ENCODE results near the gene IFRD2. TPM values are rescaled to one million over a fixed set of nuclear protein-coding genes. Genes with fewer than 3 reads are reported as not detected.

Gene IFRD2
- total RNA-seq, 1 donor from 2014 or later = 40.2 TPM

GRCh38 chr3:50319894-50320625, 27.8 kb upstream of the IFRD2 start:
- H3K4me1 Mint-ChIP-seq = peaks cover 56% of the 10 kb centered on the region
- no peak for DNase-seq (ENCODE audit: low spot score in 2 of 2, unreplicated experiment in 2 of 2)
- no peak for TF ChIP-seq CTCF (IDR thresholded peaks at IDR 0.05; ENCODE audit: unreplicated experiment)
- peak overlapping the region; percentile 88 for H3K4me3 Mint-ChIP-seq
- H3K36me3 Mint-ChIP-seq = peaks cover 15% of the 10 kb centered on the region
- H3K27me3 Mint-ChIP-seq (ENCODE audit: low read depth) = no peaks in the 10 kb centered on the region
- peak overlapping the region; percentile 90 for H3K27ac Mint-ChIP-seq
- no peaks in the 10 kb centered on the region for H3K9me3 Mint-ChIP-seq

GRCh38 chr3:50319181-50319893, 27.1 kb upstream of the IFRD2 start:
- TF ChIP-seq CTCF (IDR thresholded peaks at IDR 0.05; ENCODE audit: unreplicated experiment) = no peak
- no peak for DNase-seq (ENCODE audit: low spot score in 2 of 2, unreplicated experiment in 2 of 2)
- H3K27ac Mint-ChIP-seq = no peak overlapping the region
- H3K4me1 Mint-ChIP-seq = peaks cover 51% of the 10 kb centered on the region
- H3K4me3 Mint-ChIP-seq = peak overlapping the region; percentile 88
- H3K27me3 Mint-ChIP-seq (ENCODE audit: low read depth) = no peaks in the 10 kb centered on the region
- no peaks in the 10 kb centered on the region for H3K9me3 Mint-ChIP-seq
- H3K36me3 Mint-ChIP-seq = peaks cover 16% of the 10 kb centered on the region

GRCh38 chr3:50318615-50319014, 26.4 kb upstream of the IFRD2 start:
- no peak for DNase-seq (ENCODE audit: low spot score in 2 of 2, unreplicated experiment in 2 of 2)
- Mint-ChIP-seq H3K27me3 (ENCODE audit: low read depth) (no peaks in the 10 kb centered on the region), H3K4me3 (peak overlapping the region; percentile 88), H3K27ac (no peak overlapping the region), H3K36me3 (peaks cover 22% of the 10 kb centered on the region), H3K9me3 (no peaks in the 10 kb centered on the region), H3K4me1 (peaks cover 51% of the 10 kb centered on the region)
- no peak for TF ChIP-seq CTCF (IDR thresholded peaks at IDR 0.05; ENCODE audit: unreplicated experiment)

GRCh38 chr3:50318163-50318562, 25.9 kb upstream of the IFRD2 start:
- Mint-ChIP-seq H3K27me3 (ENCODE audit: low read depth) (no peaks in the 10 kb centered on the region), H3K36me3 (peaks cover 22% of the 10 kb centered on the region), H3K4me3 (no peak overlapping the region), H3K4me1 (peaks cover 51% of the 10 kb centered on the region), H3K27ac (peak overlapping the region; percentile 21), H3K9me3 (no peaks in the 10 kb centered on the region)
- no peak for TF ChIP-seq CTCF (IDR thresholded peaks at IDR 0.05; ENCODE audit: unreplicated experiment)
- DNase-seq (ENCODE audit: low spot score in 2 of 2, unreplicated experiment in 2 of 2) = no peak

GRCh38 chr3:50317300-50317699, 25.1 kb upstream of the IFRD2 start:
- TF ChIP-seq CTCF (IDR thresholded peaks at IDR 0.05; ENCODE audit: unreplicated experiment) = no peak
- H3K9me3 Mint-ChIP-seq = no peaks in the 10 kb centered on the region
- H3K4me3 Mint-ChIP-seq = no peak overlapping the region
- H3K4me1 Mint-ChIP-seq = peaks cover 43% of the 10 kb centered on the region
- peaks cover 23% of the 10 kb centered on the region for H3K36me3 Mint-ChIP-seq
- no peaks in the 10 kb centered on the region for H3K27me3 Mint-ChIP-seq (ENCODE audit: low read depth)
- H3K27ac Mint-ChIP-seq = peak overlapping the region; percentile 95
- DNase-seq (ENCODE audit: low spot score in 2 of 2, unreplicated experiment in 2 of 2) = no peak

Data from mesothelial cell of epicardium (in vitro differentiated cells).